HG02759 (cell line): ENCODE measurements around the gene LSG1.

Source experiments
- ATAC-seq: cut with Tn5 transposase; IDR thresholded peaks from one replicate; pipeline ENCODE4 v1.9.1; 2021; ENCODE audit warnings: mild to moderate bottlenecking, moderate library complexity; ENCODE audit not compliant: unreplicated experiment

The LSG1 gene

GRCh38 chr3:194687638-194688199, 15.7 kb upstream of the LSG1 start:
- ATAC-seq, result peak; percentile 37

DNA sequence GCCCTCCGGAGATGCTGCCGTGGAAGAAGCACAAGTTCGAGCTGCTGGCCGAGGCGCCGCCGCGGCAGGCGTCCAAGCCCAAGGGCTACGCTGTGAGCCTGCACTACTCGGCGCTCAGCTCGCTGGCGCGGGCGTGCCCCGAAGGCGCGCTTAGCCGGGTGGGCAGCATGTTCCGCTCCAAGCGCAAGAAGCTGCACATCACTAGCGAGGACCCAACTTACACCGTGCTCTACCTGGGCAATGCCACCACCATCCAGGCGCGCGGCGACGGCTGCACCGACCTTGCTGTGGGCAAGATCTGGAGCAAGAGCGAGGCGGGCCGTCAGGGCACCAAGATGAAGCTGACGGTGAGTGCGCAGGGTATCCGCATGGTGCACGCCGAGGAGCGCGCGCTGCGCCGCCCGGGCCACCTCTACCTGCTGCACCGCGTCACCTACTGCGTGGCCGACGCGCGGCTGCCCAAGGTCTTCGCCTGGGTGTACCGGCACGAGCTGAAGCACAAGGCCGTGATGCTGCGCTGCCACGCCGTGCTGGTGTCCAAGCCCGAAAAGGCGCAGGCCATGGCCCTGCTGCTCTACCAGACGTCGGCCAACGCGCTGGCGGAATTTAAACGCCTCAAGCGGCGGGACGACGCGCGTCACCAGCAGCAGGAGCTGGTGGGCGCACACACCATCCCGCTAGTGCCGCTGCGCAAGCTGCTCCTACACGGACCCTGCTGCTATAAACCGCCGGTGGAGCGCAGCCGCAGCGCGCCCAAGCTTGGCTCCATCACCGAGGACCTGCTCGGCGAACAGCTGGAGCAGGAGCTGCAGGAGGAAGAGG, 15.0 kb upstream of the LSG1 start:
- ATAC-seq, result no peak

DNA sequence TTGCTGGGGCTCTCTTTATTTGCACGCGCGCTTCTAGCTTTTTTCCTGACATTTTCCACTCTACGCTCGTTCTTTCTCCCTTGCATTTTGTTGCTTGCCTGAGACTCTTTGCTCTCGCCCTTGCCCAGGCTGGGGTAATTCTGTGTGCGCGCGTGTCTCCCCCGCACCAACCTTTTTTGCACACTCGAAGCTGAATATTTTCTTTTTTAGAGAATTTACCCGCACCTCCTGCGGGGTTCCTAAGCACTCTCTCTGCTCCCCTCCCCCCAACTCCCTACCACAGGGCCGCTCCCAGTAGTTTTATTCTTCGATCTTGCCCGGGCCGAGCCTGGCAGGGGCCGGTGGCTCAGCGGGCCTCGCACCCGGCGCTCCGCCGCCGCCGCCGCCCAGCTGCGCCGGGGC, 14.4 kb upstream of the LSG1 start:
- no peak for ATAC-seq

DNA sequence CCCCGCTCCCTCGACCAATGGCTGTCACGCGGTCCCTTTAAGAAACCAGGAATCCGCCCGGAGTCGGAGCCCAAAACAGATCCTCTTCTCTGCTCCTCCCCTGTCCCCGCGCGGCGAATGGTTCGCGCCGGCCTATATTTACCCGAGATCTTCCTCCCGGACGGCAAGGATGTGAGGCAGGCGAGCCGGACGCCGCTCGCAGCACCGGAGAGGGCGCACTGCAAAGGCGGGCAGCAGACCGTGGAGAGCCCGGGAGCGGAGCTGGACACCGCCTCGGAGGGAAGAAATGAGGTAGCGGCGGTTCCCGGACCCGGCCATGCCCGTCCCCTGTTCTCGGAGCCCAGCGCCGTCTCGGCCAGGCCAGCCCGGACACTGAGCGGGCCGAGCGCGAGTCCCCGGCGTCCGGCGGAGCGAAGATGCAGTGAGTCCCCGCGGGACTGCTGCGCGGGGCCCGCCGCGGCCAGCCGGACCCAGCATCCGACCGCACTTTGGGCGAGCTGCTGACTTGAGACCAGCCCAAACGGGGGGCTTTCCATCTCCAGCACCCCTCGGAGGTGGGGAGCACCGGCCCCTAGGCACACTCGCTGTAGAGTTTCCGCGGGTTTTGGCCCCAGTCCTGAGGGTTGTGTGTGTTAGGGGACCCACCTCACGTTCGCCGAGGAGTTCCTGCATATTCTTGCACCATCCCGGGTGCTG, 13.9 kb upstream of the LSG1 start, which contains the start of gene FAM43A:
FAM43A (plus strand) TSS at position 166 of the 696 bp plus-strand sequence. CDS start 944 bp downstream, outside the sequence.
- peak; percentile 49 for ATAC-seq

GRCh38 chr3:194685065-194685717, 13.2 kb upstream of the LSG1 start:
- peak; percentile 2 for ATAC-seq

GRCh38 chr3:194683380-194683779, 11.4 kb upstream of the LSG1 start:
- no peak for ATAC-seq

GRCh38 chr3:194682694-194683310, 10.8 kb upstream of the LSG1 start:
- peak; percentile 44 for ATAC-seq

DNA sequence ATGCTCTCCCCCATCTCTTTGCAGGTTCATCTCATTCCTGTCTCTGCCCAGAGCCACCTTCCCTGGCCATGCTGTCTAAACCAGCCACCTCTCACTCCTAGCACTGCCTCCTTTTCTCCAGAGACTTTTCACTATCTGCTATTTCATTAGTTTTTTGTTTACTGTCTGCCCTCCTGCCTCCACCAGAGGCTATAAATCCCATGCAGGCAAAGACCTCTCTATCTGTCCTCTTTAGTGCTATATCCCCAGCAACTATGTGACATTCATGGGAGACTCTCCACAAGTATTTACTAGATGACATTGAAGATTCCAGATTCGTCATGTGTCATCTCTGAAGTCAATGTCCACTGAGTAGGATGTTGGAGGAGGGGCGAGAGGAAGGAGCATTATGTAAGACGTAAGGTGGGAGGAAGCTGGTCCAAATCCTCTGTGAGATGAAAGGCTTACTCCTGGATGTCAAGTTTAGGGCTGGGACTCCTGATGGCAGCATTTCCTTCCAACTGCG, 10.2 kb upstream of the LSG1 start:
- no peak for ATAC-seq

- ATAC-seq, result no peak
Measured at GRCh38 chr3:194680888-194681615, 9.1 kb upstream of the LSG1 start.

DNA sequence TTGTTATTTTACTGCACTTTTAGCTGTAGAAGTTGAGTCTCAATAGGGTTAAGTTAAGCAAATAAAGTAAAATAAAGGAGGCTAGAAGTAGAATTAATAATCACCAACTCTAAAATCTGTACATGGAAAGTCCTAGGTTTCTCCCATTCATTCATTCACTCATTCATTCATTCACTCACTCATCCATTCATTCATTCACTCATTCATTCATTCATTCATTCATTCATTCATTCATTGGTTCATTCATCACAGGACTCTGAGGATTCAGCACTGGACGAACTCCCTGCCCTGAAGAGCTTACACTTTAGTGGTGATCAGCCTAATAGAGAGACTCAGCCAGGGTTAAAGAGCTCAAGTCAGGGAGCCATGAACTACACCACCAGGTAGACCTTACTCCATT, 4.5 kb upstream of the LSG1 start:
- ATAC-seq, result no peak

- ATAC-seq, result no peak
Measured at GRCh38 chr3:194675680-194676079, 3.7 kb upstream of the LSG1 start.

DNA sequence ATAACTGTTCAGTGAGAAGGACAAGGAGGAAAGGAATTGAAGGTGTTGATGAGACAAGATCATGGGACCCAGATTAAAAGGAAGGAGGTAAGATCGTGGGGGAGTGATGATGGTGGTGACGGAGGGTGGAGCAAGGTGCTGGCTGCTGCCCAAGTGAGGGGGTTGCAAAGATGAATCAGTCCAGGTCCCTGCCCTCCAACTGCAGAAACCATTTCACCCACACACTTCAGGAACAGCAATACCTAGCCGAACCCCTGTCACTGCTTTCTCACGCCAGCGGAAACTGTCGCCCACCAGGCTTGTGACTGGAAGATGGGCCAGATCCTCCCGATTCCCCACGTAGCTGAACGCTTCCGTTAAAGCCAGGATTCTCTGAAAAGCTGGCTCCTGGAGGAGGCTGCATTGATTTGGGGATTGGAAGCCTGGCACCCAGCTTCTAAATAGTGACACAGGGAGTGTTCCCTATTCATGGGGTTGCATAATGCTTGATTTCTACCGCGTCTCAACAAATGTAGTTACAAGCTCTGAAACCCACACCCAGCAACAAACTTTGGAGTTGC, 3.2 kb upstream of the LSG1 start:
- no peak for ATAC-seq

DNA sequence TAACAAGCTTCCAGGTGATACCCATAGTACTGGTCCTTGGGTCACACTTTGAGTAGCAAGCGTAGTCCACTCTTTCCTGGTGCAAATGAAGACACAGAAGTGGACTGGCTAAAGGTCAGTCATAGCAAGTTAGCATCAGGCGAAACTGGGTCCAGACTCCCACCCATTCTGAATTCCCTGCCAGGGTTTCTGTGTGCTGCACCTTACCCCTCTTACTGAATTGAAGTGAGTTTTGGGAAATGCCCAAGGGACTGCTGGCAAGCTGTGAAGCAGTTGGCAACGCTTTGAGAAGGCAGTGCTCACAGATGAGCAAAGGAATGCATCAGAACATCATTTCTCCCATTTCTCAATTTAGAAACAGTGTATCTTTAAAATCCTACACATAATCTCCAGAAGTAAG, 1.8 kb upstream of the LSG1 start:
- no peak for ATAC-seq

DNA sequence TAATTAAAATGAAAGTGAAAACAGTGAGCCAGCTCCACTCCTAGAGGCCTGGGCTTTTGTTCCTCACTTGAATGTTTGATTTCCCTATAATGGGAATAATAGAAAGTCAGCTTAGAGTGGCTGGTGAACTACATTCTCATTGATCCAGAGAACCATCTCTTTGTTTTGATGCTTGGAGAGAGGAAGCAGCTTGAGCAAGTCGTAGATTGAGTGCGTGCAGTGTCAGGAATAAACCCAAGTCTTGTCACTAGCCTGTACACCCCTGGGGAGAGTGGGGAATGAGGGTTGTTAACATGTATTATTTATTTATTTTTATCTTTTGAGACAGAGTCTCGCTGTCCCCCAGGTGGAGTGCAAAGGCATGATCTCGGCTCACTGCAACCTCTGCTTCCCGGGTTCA, 885 bp upstream of the LSG1 start:
- ATAC-seq, result no peak

DNA sequence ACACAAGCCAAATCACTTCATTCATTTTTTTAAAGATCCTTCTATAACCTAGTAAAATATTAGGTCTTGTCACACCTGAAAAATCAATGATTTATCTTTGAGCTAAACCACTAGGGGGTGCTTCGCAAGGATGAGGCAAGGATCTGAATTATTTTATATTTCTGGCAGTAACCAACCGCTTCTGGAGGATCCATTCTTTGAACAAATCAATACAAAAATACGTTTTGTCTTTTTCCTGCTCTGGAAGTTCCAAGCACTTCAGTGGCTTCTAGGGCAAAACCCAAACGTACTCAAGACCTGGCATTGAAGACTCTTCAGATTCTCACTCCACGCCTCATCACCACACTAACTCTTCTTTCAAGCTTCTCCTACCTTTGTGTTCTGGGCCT, 486 bp downstream of the LSG1 start:
- peak; percentile 14 for ATAC-seq

- ATAC-seq, result no peak
Measured at GRCh38 chr3:194667363-194667762, 4.6 kb downstream of the LSG1 start.

- no peak for ATAC-seq
Measured at GRCh38 chr3:194664857-194665256, 7.1 kb downstream of the LSG1 start.

DNA sequence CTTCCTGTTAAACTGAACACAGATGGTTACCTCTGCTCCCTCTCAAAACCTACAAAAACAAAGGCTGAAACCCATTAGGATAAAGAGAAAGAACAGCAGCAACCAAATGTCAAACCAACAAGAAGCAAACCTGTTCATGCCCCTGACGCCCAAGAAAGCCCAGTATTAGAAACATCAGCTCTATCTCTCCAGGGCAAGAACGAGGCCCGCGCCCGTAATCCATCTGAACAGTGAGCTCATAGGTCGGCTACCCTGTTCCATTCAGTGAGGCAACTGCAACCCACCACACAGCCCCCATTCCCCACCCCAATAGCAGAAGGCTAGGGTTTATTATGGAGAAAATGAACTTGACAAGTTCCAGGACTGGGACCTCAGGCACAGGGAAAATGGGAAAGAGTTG, 10.0 kb downstream of the LSG1 start:
- ATAC-seq, result no peak

GRCh38 chr3:194661374-194661773, 10.6 kb downstream of the LSG1 start:
- no peak for ATAC-seq

- ATAC-seq, result no peak
Measured at GRCh38 chr3:194659778-194660177, 12.2 kb downstream of the LSG1 start.
